ENCODE measurements around the gene TNPO3.

Gene TNPO3

DNA sequence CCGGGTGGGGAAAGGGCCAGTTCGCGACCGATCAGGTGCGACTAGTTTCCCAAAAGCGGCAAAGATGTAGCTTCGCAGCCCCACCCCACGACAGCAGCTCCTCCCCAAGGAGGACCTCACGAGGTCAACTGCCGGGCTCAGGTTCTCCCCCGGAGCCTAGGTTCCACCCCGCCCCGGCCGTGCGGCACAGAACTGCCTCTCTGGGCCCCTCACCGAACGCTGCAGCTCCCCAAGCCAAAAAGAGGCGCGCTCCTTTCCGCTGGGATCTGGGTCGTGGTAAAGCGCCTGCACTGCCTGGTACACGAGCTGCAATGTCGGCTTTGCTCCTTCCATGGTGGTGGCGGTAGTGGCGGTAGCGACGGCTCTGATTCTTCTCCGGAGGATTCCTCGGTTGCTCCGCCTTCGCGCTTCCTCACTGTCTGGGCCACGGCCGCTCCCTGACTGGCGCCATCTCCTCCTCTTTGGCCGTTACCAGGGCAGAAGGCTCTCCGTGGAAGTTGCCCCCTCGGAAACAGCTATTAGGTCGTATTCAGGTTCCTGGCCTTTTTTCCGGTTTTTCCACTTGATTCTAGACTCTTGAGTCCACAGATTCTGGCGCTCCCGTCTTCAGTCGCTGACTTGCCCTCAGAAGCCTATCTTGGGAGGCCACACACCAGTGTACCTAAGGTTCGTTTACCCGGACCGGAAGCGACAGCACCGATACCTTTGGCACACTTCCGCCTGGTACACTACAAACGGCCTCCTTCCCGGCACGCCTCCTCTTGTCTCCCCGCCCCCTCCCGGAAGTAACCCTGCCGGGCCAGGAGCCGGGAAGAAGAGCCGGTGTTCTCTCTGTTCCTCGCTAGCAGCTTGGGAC, at the start of gene TNPO3:
Gene TNPO3 (minus strand): TSS at position 674 of the 856 bp plus-strand sequence. CDS start 341 bp downstream, at position 333.
- ChIA-PET POLR2A (interaction anchor here (0.6 to 2.1 kb wide), 8 partner anchors 9 to 47 kb away, joined by 3 to 16 read pairs (median 4); no protein-coding TSS in a partner anchor), CTCF (interaction anchor here (0.9 to 2.1 kb wide), 8 partner anchors 10 to 164 kb away, joined by 3 to 10 read pairs (median 3); no protein-coding TSS in a partner anchor)

GRCh38 chr7:129103561-129104324, 48.8 kb upstream of the TNPO3 start:
- H3K4me3 ChIP-seq (ENCODE audit: low read depth, low read length): no peak overlapping the region
- ChIA-PET CTCF (interaction anchor here (6.5 kb wide), 1 partner anchor 14 kb away, joined by 69 read pairs; no protein-coding TSS in a partner anchor), POLR2A (no interaction called here)
- TF ChIP-seq, protein P1, sequence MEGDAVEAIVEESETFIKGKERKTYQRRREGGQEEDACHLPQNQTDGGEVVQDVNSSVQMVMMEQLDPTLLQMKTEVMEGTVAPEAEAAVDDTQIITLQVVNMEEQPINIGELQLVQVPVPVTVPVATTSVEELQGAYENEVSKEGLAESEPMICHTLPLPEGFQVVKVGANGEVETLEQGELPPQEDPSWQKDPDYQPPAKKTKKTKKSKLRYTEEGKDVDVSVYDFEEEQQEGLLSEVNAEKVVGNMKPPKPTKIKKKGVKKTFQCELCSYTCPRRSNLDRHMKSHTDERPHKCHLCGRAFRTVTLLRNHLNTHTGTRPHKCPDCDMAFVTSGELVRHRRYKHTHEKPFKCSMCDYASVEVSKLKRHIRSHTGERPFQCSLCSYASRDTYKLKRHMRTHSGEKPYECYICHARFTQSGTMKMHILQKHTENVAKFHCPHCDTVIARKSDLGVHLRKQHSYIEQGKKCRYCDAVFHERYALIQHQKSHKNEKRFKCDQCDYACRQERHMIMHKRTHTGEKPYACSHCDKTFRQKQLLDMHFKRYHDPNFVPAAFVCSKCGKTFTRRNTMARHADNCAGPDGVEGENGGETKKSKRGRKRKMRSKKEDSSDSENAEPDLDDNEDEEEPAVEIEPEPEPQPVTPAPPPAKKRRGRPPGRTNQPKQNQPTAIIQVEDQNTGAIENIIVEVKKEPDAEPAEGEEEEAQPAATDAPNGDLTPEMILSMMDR (IDR thresholded peaks at IDR 0.05; ENCODE audit: insufficient read depth, low read length, missing control alignments): no peak
- DNase-seq (ENCODE audit: low read depth, low spot score): no peak

More for the DNA sequence above, at the start of gene TNPO3:
- peak; percentile 42 for DNase-seq (ENCODE audit: low read depth, low spot score)
- TF ChIP-seq, protein P1 (IDR thresholded peaks at IDR 0.05; ENCODE audit: insufficient read depth, low read length, missing control alignments): no peak
- peak within 1 kb of the TSS; percentile 94 for H3K4me3 ChIP-seq (ENCODE audit: low read depth, low read length)

DNA sequence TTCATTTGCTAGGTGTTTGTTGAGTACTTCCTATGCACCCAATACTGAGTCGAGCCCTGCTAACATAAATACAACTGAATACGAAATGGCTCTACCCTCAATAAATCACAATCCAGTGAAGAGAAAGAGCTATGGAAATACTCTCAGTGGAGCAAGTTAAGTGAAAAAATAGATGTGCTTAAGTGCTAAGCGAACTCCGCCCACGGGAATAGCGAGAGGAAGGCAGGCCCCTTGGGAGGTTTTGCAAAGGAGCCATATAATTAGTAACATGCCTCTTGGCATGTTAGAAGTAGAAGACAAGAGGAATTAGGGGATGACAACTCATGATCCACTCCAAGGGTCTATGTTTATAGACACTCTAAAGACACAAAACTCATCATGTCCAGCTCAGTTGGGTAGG, 46.8 kb upstream of the TNPO3 start:
- POLR2A ChIA-PET: no interaction called here
- TF ChIP-seq, protein P1 (IDR thresholded peaks at IDR 0.05; ENCODE audit: insufficient read depth, low read length, missing control alignments): no peak
- DNase-seq (ENCODE audit: low read depth, low spot score): no peak
- CTCF ChIA-PET: interaction anchor here (1.1 to 6.5 kb wide), 2 partner anchors 12 to 218 kb away, joined by 3 to 69 read pairs; no protein-coding TSS in a partner anchor
- H3K4me3 ChIP-seq (ENCODE audit: low read depth, low read length): no peak overlapping the region

DNA sequence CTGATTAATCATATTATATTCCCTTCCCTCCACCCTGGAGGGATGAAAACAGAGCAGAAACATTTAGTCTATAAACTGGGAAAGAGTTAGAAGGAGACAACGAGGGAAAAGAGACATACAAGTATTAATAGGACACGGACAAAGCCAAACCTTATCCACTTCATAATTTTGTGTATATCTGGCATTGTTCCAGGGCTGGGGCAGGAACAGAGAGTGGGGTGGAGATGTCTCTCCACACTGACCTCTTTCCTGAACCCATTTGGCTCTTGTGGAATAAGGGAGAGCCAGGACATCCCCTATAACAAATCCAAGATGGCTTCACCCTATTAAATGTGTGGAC, 45.9 kb upstream of the TNPO3 start:
- TF ChIP-seq, protein P1 (IDR thresholded peaks at IDR 0.05; ENCODE audit: insufficient read depth, low read length, missing control alignments): no peak
- DNase-seq (ENCODE audit: low read depth, low spot score): no peak
- CTCF ChIA-PET: interaction anchor here (1.1 to 6.5 kb wide), 2 partner anchors 11 to 217 kb away, joined by 3 to 69 read pairs; no protein-coding TSS in a partner anchor
- no peak overlapping the region for H3K4me3 ChIP-seq (ENCODE audit: low read depth, low read length)
- POLR2A ChIA-PET: no interaction called here

DNA sequence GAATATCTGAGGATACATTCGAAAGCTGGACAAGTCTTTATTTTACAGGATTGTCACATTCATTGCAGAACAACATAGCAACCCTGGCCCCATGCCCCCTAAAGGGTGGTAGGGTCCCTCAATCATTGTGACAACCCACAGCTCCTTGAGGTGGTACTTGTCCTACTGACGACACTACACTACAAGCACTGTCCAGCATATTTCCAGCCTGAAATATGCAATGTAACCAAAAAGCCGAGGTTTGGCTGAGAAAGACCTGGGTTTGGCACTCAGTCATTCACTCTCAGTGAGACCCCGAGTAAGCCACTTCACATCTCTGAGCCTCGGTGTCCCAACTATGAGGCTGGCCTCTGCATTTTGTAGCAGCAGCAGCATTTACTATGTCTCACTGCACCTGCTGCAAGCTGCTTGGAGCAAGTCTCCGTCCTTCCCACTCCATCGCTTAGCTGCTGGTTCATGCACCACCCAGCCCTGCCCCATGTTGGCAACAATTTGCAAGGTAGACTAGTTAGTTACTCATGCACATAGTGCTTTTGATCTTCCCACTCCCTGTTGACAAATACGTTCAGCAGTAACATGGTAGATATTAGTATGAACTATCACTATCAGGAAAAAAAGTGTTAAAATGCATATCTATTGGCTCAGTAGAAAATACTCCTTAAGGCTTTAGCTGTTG, 43.6 kb upstream of the TNPO3 start:
- TF ChIP-seq, protein P1 (IDR thresholded peaks at IDR 0.05; ENCODE audit: insufficient read depth, low read length, missing control alignments): no peak
- POLR2A ChIA-PET: no interaction called here
- no peak overlapping the region for H3K4me3 ChIP-seq (ENCODE audit: low read depth, low read length)
- CTCF ChIA-PET: interaction anchor here (1.0 to 6.5 kb wide), 4 partner anchors 9 to 194 kb away, joined by 3 to 69 read pairs (median 6); no protein-coding TSS in a partner anchor
- DNase-seq (ENCODE audit: low read depth, low spot score): no peak

All from AG04449 (cell line).